GM12892 (cell line): ENCODE measurements around the gene COX11. TPM values are rescaled to one million over a fixed set of nuclear protein-coding genes. Genes with fewer than 3 reads are reported as not detected.

Source experiments
- DNase-seq: peaks from one replicate; pipeline ENCODE4 v3.0.0; 2011; ENCODE audit not compliant: insufficient read length
- FAIRE-seq: peaks from 2 replicates; lab custom pipeline; 2011; peaks lifted over from hg19 to GRCh38; lab: Jason Lieb, UNC
- POLR2A ChIP-seq: IDR thresholded peaks from 2 replicates; pipeline ENCODE4 v1.6.1; 2011; ENCODE audit warnings: low read depth, low read length, control low read depth
- POLR2AphosphoS5 ChIP-seq: IDR thresholded peaks from 2 replicates; pipeline ENCODE4 v1.6.1; 2011; ENCODE audit warnings: low read depth, low read length, control low read depth
- TAF1 ChIP-seq: IDR thresholded peaks from 2 replicates; pipeline ENCODE4 v1.6.1; 2011; ENCODE audit warnings: low read depth, mild to moderate bottlenecking, control low read depth, low read length, borderline replicate concordance
- polyA plus RNA-seq: library from polyadenylated mRNA; unstranded; fragments of >200 nt; gene quantifications from one replicate; pipeline ENCODE4 v1.2.1, GENCODE V29; 2012; ENCODE audit warnings: missing spikeins, inconsistent platforms; ENCODE audit not compliant: missing spikeins

COX11 gene, protein sequence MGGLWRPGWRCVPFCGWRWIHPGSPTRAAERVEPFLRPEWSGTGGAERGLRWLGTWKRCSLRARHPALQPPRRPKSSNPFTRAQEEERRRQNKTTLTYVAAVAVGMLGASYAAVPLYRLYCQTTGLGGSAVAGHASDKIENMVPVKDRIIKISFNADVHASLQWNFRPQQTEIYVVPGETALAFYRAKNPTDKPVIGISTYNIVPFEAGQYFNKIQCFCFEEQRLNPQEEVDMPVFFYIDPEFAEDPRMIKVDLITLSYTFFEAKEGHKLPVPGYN
- 29.2 TPM for polyA plus RNA-seq

DNA sequence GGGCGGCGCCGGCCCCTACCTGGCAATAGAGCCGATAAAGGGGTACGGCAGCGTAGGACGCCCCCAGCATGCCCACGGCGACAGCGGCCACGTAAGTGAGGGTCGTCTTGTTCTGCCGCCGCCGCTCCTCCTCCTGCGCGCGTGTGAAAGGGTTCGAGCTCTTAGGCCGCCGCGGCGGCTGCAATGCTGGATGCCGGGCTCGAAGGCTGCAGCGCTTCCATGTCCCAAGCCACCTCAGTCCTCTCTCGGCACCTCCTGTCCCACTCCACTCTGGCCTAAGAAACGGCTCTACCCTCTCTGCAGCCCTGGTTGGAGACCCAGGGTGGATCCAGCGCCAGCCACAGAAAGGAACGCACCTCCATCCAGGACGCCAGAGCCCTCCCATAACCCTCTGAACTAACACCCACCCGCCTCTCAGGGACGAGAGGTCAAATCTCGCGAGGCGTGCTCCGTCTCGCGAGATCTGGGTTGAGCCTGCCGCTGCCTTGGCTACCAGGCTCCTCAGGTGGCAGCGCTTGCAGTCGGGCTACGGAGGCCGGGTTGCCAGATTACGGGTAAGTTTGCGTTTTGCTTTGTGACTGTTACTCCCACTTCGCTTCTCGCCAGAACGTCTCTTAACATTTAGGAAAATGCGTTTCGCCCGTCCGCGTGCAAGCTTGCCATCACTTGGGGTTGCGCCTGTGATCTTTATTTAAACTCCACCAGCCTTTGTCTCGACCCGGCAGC, at the start of gene COX11, which contains the start of gene STXBP4:
TSS of gene COX11 (minus strand) at position 393 of the 726 bp plus-strand sequence. CDS start at position 385, 8 bp downstream.
TSS of gene STXBP4 (plus strand) at position 504 of the 726 bp plus-strand sequence. CDS start 17,455 bp downstream, outside the sequence.
- DNase-seq (peak; percentile 79), FAIRE-seq (peak; percentile 96)
- peak; percentile 96 for TF ChIP-seq POLR2AphosphoS5
- TF ChIP-seq TAF1 = peak; percentile 24; the same call in 1 of the 2 replicates
- peak; percentile 95 for TF ChIP-seq POLR2A

DNA sequence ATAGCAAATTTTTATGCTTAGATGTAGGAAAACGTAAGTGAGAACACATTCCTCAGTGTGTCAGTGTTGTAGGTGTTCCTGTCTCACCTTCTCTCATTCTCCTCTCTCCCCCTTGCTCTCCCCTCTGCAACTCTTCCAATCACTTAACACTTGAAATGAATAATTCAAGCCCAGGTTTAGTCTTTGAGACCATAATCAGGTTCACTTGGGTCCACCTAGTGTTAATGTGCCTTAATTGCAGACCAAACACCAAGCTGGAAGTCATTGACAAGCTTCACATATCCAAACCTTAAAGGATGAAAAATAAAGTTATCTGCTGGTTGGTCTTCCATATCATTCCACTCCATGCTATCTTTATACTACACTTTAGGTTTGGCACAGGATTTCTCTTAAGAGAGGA, 37.1 kb upstream of the COX11 start:
- TF ChIP-seq POLR2AphosphoS5 = no peak
- TF ChIP-seq POLR2A = no peak
- no peak for TF ChIP-seq TAF1
- DNase-seq (no peak), FAIRE-seq (peak; percentile 24)

DNA sequence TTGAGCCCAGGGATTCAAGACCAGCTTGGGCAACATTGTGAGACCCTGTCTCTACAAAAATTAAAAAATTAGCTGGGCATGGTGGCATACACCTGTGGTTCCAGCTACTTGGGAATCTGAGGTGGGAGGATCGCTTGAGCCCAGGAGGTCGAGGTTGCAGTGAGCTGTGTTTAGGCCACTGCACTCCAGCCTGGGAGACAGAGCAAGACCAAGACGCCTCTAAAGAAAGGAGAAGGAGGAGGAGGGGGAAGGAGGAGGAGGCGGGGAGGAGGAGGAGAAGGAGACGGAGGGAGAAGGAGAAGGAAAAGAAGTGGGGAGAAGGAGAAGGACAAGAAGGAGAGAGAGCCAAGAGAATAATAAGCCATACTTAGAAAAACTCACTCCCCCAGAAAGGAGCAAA, 36.0 kb upstream of the COX11 start:
- DNase-seq (no peak), FAIRE-seq (no peak)
- TF ChIP-seq TAF1 = no peak
- TF ChIP-seq POLR2AphosphoS5 = no peak
- TF ChIP-seq POLR2A = no peak

DNA sequence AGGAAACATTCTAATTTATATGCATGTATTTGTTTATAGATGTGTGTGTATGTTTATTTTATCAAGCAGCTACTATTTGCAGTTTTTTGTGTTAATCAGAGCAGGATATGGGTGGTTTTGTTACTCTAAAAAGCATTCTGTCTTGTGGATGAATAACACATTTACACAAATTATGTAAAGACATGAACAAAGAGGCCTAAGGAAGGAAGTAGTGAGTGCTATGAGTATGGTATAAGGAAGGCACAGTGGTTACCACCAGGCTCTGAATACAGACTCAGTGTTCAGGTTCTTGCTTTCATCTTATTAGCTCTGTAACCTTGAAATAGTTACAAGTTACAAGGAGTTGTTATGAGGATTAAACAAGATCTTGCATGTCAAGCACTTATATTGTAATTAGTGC, 34.0 kb upstream of the COX11 start:
- FAIRE-seq = no peak
- DNase-seq = no peak
- no peak for TF ChIP-seq TAF1

DNA sequence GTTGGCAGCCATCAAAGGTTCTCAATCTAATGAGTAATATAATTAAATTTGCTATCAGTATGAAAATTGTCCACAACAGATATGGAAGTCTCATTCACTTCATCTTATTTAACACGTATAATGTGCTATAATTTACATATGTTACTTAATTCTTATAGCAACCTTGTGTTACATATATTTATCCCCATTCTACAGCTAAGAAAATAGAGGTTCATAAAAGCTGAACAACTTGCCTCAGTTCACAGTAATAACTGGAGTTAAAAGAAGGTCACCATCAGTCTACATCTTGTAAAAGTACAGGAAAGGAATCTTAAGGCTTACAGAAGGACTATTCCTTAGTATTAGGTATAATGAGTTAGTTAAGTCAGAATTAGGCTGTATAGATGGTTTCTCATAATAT, 28.0 kb upstream of the COX11 start:
- no peak for FAIRE-seq
- TF ChIP-seq POLR2A = no peak
- TF ChIP-seq POLR2AphosphoS5 = no peak
- no peak for TF ChIP-seq TAF1
- DNase-seq = no peak

DNA sequence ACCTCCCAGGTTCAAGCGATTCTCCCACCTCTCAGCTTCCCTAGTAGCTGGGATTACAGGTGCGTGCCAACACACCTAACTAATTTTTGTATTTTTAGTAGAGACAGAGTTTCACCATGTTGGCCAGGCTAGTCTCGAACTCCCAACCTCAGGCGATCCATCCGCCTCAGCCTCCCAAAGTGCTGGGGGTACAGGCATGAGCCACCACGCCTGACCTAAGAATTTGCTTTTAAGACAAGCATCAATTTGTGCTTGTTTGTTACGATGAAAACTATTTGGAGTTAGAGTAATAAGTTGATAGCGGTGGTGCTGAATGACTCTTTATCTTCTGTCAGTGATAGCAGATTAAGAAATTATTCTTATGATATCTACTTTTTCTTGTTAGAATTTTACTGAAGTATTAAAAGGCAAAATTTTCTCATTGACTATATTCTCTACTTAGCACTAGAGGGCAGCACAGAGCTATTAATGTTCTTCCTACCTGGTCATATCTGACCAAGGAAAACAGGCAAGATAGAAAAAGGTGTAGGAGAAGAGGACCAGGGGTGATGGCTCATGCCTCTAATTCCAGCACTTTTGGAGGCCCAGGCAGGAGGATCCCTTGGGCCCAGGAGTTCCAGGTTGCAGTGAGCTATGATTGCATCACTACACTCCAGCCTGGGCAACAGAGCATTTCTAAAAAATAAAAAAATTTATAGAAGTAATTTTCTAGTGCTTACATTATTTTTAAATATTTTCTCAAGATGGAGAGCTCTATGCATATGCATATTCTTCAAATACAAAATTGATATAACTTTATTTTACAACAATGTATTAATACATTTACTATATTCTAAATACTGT, 24.6 kb upstream of the COX11 start:
- no peak for TF ChIP-seq POLR2AphosphoS5
- TF ChIP-seq POLR2A = no peak
- TF ChIP-seq TAF1 = no peak
- DNase-seq (no peak), FAIRE-seq (peak; percentile 53)

DNA sequence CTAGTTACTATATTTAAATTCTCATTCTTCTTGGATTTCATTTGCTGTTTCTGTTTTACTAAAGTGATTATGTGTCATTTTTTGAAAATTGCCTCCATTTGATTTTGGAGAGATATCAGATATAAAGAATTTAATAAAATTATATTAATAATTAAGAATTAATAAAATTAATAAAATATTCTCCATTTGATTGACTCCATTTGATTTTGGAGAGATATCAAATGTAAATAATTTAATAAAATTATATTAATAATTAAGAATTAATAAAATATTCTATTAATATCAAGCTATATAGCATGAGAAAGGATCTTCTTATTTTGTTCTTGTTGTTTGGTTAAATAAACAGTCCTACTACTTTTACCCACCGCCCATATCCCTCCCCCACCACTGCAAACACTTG, 23.1 kb upstream of the COX11 start:
- no peak for TF ChIP-seq POLR2AphosphoS5
- no peak for TF ChIP-seq POLR2A
- TF ChIP-seq TAF1 = no peak
- no peak for FAIRE-seq
- no peak for DNase-seq

DNA sequence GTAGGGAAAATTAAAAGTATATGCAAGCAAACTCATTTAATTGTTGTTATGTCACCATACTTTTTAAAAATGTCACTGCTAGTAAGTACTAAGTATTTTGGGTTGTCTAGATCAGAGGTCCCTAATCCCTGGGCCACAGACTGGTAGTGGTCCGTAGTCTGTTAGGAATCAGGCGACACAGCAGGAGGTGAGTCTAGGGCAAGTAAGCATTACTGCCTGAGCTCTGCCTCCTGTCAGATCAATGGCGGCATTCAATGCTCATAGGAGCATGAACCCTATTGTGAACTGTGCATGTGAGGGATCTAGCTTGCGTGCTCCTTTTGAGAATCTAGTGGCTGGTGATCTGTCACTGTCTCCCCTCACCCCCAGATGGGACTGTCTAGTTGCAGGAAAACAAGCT, 21.7 kb upstream of the COX11 start:
- DNase-seq (no peak), FAIRE-seq (no peak)
- TF ChIP-seq POLR2A (no peak), POLR2AphosphoS5 (no peak), TAF1 (no peak)

DNA sequence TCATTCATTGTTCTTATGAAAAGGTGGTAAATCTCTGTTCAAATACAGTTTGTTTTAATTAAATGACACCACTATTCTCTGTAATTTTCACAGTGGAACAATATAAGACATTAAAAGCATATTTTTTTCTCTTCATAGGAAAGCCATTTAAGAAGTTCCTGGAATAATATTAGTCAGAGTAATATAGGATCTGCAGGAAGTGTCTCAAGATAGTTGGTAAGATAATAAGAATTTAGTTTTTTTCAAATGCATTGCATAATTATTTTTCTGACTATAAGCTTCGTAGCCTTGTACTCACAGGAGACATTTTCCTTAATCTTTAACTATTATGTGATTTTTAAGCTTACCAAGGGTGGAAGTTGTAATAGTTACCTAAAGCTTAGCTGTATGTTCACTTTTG, 17.0 kb upstream of the COX11 start:
- TF ChIP-seq POLR2A (no peak), POLR2AphosphoS5 (no peak), TAF1 (no peak)
- no peak for DNase-seq
- no peak for FAIRE-seq

DNA sequence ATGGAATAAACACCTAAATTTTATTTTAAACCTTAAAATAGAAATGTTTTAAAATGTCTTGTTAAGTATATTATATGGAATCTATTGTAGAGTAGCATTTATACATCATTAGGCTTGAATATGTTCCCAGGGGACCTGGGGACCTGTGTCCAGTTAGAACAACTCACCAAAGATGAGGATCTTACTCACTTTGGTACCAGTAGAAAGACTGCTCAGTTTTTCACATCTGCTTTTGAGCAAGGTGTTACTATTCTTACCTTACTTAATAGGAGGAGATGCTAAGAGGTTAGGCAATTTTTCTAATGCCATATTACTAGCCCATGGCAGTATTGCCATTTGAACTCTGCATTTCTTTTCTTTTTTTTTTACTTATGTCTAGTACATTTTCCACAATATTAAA, 14.8 kb upstream of the COX11 start:
- no peak for FAIRE-seq
- TF ChIP-seq POLR2A (no peak), TAF1 (no peak), POLR2AphosphoS5 (no peak)
- no peak for DNase-seq

DNA sequence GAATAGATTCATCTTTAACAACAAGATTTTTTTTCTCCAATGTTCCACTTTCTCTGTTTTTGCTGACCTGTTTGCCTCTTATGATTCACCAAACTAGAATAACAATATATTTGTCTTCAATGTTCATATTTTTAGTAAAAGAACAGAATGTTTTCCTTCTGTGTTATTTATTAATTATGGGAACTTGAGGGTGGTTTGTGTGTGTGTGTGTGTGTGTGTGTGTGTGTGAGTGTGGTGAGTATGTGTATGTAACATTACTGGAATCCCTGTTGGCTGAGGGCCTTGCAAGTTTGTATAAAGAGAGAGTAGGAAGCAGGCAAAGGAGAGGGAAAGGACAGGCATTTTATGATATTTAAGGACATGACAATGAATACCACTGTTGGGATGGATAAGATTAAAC, 13.9 kb upstream of the COX11 start:
- FAIRE-seq = no peak
- TF ChIP-seq TAF1 (no peak), POLR2A (no peak), POLR2AphosphoS5 (no peak)
- DNase-seq = no peak
